ENCODE data around the gene ZNF608.

The ZNF608 gene

DNA sequence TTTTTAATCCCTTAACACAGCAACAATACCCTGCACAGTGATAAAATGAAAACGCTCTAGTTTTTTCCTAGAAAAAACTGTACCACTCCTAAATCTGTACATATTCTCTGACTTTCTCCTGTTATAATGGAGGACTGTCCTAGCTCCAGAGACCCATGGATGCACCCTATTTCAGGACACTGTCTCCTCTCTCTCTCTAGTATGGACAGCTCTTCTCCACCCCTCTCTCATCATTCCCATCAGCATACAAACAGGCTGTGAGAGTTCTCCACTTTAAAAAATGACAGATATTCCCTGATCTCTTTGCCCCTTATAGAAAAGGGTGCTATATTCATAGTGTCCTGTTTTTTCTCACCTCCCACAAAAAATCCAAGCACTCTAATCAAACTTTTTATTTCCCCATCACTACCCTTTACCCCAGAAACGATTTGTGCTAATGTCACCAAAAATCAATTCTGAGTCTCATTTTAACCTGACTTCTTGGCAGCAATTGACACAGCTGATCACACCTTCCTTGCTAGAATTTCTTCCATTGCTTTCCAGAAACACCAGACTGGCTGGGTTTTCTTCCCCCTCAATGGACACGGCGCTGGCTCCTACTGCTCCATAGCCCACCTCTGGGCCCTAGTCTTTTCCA, 20.7 kb downstream of the ZNF608 start:
- no peak overlapping the region for H3K4me3 ChIP-seq (replicated peaks; ENCODE audit: low read depth, low read length)
- TF ChIP-seq, protein P1, sequence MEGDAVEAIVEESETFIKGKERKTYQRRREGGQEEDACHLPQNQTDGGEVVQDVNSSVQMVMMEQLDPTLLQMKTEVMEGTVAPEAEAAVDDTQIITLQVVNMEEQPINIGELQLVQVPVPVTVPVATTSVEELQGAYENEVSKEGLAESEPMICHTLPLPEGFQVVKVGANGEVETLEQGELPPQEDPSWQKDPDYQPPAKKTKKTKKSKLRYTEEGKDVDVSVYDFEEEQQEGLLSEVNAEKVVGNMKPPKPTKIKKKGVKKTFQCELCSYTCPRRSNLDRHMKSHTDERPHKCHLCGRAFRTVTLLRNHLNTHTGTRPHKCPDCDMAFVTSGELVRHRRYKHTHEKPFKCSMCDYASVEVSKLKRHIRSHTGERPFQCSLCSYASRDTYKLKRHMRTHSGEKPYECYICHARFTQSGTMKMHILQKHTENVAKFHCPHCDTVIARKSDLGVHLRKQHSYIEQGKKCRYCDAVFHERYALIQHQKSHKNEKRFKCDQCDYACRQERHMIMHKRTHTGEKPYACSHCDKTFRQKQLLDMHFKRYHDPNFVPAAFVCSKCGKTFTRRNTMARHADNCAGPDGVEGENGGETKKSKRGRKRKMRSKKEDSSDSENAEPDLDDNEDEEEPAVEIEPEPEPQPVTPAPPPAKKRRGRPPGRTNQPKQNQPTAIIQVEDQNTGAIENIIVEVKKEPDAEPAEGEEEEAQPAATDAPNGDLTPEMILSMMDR (IDR thresholded peaks at IDR 0.05; ENCODE audit: low read depth, low read length, missing control alignments), result no peak
- DNase-seq (ENCODE audit: extremely low read depth, low read depth), result no peak

DNA sequence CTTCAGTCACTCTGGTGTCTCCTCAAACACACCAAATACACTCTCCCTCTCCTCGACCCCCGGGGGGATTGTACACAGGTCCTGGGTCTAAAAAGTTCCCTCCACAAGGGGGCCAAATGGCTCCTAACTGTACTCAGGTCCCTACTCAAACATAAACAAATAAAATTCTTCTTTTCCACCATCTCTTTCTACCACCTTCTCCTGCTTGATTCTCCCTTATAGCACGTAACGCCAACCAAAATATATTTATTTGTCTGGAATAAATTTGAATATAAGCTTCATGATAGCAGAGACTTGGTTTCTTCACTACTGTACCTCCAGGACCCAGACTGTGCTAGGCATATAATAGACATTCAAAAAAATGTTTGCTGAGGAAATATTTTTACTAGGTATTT, 21.4 kb downstream of the ZNF608 start:
- TF ChIP-seq, protein P1 (IDR thresholded peaks at IDR 0.05; ENCODE audit: low read depth, low read length, missing control alignments), result peak; percentile 13
- no peak for DNase-seq (ENCODE audit: extremely low read depth, low read depth)
- H3K4me3 ChIP-seq (replicated peaks; ENCODE audit: low read depth, low read length), result no peak overlapping the region

DNA sequence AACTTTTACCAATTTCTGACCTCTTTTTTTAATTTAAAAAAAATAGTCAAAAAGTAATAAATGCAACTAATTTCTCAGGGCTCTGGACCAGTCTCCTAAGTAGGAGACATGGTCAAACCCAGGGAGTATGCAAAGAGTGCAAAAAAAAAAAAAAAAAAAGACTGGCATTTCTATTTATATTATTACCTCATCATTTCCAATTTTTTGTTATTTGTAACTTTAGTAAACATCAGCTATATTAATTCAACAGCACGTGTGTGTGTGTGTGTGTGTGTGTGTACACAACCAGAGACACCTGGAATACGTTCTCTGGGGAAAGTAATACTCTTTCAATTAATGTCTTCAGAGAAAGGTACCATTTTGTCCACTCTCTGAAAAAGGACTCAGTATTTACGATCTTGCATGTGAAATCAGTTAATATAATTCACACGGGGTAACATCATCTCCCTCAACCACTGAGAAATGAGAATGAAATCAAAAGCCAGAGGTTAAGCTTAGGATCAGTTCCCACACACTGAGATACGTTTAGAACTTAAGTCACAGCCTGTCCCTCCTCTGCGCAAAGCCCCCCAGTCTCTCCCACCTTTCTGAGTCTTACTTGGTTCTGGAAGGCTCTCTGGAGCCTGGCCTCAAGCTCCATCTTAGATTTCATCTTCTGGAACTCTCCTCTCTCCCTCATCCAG, 21.9 kb downstream of the ZNF608 start:
- H3K4me3 ChIP-seq (replicated peaks; ENCODE audit: low read depth, low read length), result no peak overlapping the region
- no peak for DNase-seq (ENCODE audit: extremely low read depth, low read depth)
- TF ChIP-seq, protein P1 (IDR thresholded peaks at IDR 0.05; ENCODE audit: low read depth, low read length, missing control alignments), result no peak

DNA sequence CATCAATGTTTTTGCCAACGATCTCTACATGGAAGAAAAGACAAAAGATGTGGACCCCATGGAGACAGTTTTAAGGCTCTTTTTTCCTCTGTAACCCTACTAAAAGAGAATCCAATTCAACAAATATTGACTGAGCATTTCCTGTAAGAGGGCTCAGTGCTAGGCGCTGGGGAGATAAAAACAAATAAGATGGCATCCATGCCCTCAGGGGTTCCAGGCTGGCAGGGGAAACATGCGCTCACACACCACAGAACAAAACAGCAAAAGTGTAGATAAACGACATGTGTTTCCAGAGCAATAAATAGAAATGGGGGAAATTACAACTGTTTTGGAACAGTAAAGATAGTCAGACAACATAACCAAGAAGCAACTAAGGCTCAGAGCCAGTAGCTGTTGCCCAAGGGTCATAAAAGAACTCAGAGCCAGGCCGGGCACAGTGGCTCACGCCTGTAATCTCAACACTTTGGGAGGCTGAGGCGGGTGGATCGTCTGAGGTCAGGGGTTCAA, 25.2 kb downstream of the ZNF608 start:
- no peak for DNase-seq (ENCODE audit: extremely low read depth, low read depth)
- TF ChIP-seq, protein P1 (IDR thresholded peaks at IDR 0.05; ENCODE audit: low read depth, low read length, missing control alignments), result no peak
- H3K4me3 ChIP-seq (replicated peaks; ENCODE audit: low read depth, low read length), result no peak overlapping the region

DNA sequence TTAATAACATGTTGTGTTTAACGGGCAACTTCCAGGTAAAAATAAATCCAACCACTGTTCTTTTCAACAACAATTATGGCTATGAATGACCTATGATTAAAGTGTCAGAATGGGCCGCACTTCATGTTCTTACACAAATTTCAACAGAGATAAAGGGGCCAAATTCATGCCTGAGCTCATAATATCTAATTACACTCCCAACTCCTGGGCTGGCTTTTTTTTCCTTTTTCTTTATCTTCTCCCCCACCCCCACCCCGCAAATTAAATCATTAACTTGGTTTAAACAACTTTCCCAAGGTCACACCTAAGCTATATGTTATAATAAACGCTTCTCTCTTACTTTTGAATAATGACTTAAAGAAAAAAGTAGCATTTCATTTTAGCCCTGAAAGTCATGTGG, 25.8 kb downstream of the ZNF608 start:
- TF ChIP-seq, protein P1 (IDR thresholded peaks at IDR 0.05; ENCODE audit: low read depth, low read length, missing control alignments), result no peak
- DNase-seq (ENCODE audit: extremely low read depth, low read depth), result no peak
- no peak overlapping the region for H3K4me3 ChIP-seq (replicated peaks; ENCODE audit: low read depth, low read length)

DNA sequence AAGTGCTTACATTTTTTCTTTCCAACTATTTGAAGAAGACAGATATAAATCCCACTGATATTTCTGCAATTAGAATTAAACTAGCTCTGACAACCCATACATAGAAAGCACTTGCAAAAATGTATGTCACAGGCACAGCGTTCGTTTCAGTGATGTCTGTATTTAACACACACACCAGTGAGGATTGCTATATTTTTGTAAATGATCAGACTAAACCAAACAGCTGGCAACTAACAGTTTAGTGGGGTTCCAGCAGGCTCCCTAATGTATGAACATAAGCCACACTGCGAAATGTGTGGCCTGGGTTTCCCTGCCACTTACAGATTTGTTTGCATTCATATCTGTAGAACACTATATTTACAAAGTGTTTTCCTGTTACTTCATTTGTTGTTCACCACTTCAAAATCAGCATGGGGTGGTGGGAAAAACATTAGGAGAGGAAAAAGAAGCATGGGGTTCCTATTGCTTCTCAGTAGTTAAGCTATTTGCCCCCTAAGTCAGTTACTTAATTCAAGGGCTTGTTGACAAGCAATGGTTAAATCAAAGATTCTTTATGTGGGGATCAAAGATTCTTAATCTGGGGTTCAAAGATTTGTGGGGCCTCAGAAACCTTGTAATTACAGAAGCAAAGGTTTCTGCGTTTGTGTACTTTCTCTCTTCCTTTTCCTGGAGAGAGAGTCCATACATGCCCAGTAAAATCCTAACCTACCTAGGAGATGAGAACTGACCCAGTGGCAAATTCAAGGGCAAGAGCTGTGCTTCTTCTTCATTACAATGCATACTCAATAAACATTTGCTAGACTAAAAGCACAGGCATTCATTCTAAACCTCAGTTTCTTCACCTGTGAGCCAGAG, 27.1 kb downstream of the ZNF608 start:
- DNase-seq (ENCODE audit: extremely low read depth, low read depth), result no peak
- TF ChIP-seq, protein P1 (IDR thresholded peaks at IDR 0.05; ENCODE audit: low read depth, low read length, missing control alignments), result no peak
- H3K4me3 ChIP-seq (replicated peaks; ENCODE audit: low read depth, low read length), result no peak overlapping the region
